K562 treated with DMSO at 1 percent for 24 hours (cell line): ENCODE measurements around the gene PRR15L. TPM values are rescaled to one million over a fixed set of nuclear protein-coding genes. Genes with fewer than 3 reads are reported as not detected.

ENCODE experiments used
- total RNA-seq: library from RNA; unstranded; fragments of 300-600 nt; gene quantifications from 2 replicates; pipeline ENCODE4 v1.2.3, GENCODE V29; 2022; ENCODE audit warnings: low read depth; ENCODE audit not compliant: insufficient read depth

PRR15L gene
- total RNA-seq = not detected in 2 replicates

GRCh38 chr17:47957591-47958490, at the start of gene PRR15L:
TSS of gene PRR15L (minus strand) at chr17:47957883. CDS start at chr17:47953234, 4,649 bp downstream.

GRCh38 chr17:47970725-47971499, 13.2 kb upstream of the PRR15L start, which contains the start of gene CDK5RAP3:
TSS of gene CDK5RAP3 (plus strand) at chr17:47971113. CDS start at chr17:47971147, 34 bp downstream.

GRCh38 chr17:47941246-47942095, 16.2 kb downstream of the PRR15L start, which contains the start of gene PNPO:
TSS of gene PNPO (plus strand) at chr17:47941571. CDS start at chr17:47941676, 105 bp downstream.

Other genes starting within 250 kb of the PRR15L start
- not detected in 2 replicates for gene TBX21, start 224.6 kb downstream of the PRR15L start, total RNA-seq
- 11.3 and 13.5 TPM in 2 replicates for gene OSBPL7, start 136.1 kb downstream of the PRR15L start, total RNA-seq
- gene MRPL10, start 126.3 kb downstream of the PRR15L start, total RNA-seq = 87.6 and 101 TPM in 2 replicates
- gene LRRC46, start 126.2 kb downstream of the PRR15L start, total RNA-seq = 1.0 and 1.1 TPM in 2 replicates
- gene SCRN2, start 116.6 kb downstream of the PRR15L start, total RNA-seq = 23.5 and 27.4 TPM in 2 replicates
- 11.8 and 14.9 TPM in 2 replicates for gene SP6, start 106.7 kb downstream of the PRR15L start, total RNA-seq
- gene SP2, start 61.6 kb downstream of the PRR15L start, total RNA-seq = 19.0 and 23.9 TPM in 2 replicates
- 10.9 and 12.6 TPM in 2 replicates for gene PNPO, start 16.3 kb downstream of the PRR15L start, total RNA-seq
- gene CDK5RAP3, start 13.2 kb upstream of the PRR15L start, total RNA-seq = 124 and 144 TPM in 2 replicates
- gene COPZ2, start 79.9 kb upstream of the PRR15L start, total RNA-seq = not detected in 2 replicates
- gene NFE2L1, start 90.5 kb upstream of the PRR15L start, total RNA-seq = 193 and 207 TPM in 2 replicates
- gene CBX1, start 143.6 kb upstream of the PRR15L start, total RNA-seq = 42.8 and 47.7 TPM in 2 replicates
- 19.3 and 23.3 TPM in 2 replicates for gene SNX11, start 149.9 kb upstream of the PRR15L start, total RNA-seq